IMR-90 (cell line): ENCODE data around the gene SIAH1. TPM values are rescaled to one million over a fixed set of nuclear protein-coding genes. Genes with fewer than 3 reads are reported as not detected.
"Not testable (repeated sequence)": the region's sequence is repeated elsewhere in the genome, so short reads cannot be mapped to it uniquely, and the experiment has no call there.

Experiments
- ATAC-seq: fragments of 200-7000 bp; cut with Tn5 transposase; 2 replicates; pipeline ENCODE4 v1.9.1; 2020; ENCODE audit warnings: low read depth, mild to moderate bottlenecking, moderate library complexity
- BruUV-seq: library from RNA; stranded (reverse); fragments of 400-500 nt; replicated peaks from 2 replicates; lab custom pipeline; 2021; lab: Mats Ljungman, UMichigan
- CTCF ChIA-PET: fragments of 300-600 bp; formaldehyde crosslinking; extraction: SDS; loops from one replicate; lab custom pipeline; 2021; ENCODE audit warnings: antibody characterized with exemption; lab: Yijun Ruan, JAX
- POLR2A ChIA-PET: fragments of 300-600 bp; sonication (Branson Sonifier 250); formaldehyde crosslinking; loops from one replicate; lab custom pipeline; 2022; ENCODE audit warnings: antibody characterized with exemption; ENCODE audit not compliant: unreplicated experiment; lab: Charles Lee
- DNase-seq: peaks from one replicate; pipeline ENCODE4 v3.0.0; 2013
- H2AFZ ChIP-seq: replicated peaks from 2 replicates; pipeline ENCODE3; 2013; ENCODE audit warnings: low read length, mild to moderate bottlenecking; ENCODE audit not compliant: poor library complexity
- H2AK5ac ChIP-seq: 2 replicates; pipeline ENCODE4 v1.6.1; 2013; ENCODE audit warnings: low read depth, low read length, inconsistent platforms
- H2AK9ac ChIP-seq: replicated peaks from 2 replicates; pipeline ENCODE3; 2013; ENCODE audit warnings: mild to moderate bottlenecking, low read depth, low read length, moderate library complexity; ENCODE audit not compliant: poor library complexity
- H2BK120ac ChIP-seq: 2 replicates; pipeline ENCODE4 v1.6.1; 2013; ENCODE audit warnings: low read depth, low read length, inconsistent platforms
- H2BK15ac ChIP-seq: 3 replicates; pipeline ENCODE4 v1.6.1; 2013; ENCODE audit warnings: low read depth, low read length, inconsistent platforms
- H2BK20ac ChIP-seq: 2 replicates; pipeline ENCODE4 v1.6.1; 2013; ENCODE audit warnings: low read depth, mild to moderate bottlenecking, inconsistent platforms, low read length, moderate library complexity
- H2BK5ac ChIP-seq: 2 replicates; pipeline ENCODE4 v1.6.1; 2013; ENCODE audit warnings: mild to moderate bottlenecking, low read depth, low read length, inconsistent platforms; ENCODE audit not compliant: poor library complexity, severe bottlenecking
- H3K14ac ChIP-seq: replicated peaks from 2 replicates; pipeline ENCODE4 v1.6.1; 2013; ENCODE audit warnings: low read depth, low read length, inconsistent platforms
- H3K18ac ChIP-seq: 2 replicates; pipeline ENCODE4 v1.6.1; 2013; ENCODE audit warnings: low read depth, low read length, control low read depth
- H3K23ac ChIP-seq: 2 replicates; pipeline ENCODE4 v1.6.1; 2013; ENCODE audit warnings: low read depth, low read length, inconsistent platforms
- H3K27ac ChIP-seq: 2 replicates; pipeline ENCODE4 v1.5.1; 2013; ENCODE audit warnings: mild to moderate bottlenecking, control low read depth, low read length; ENCODE audit not compliant: insufficient read depth
- H3K27me3 ChIP-seq: 2 replicates; pipeline ENCODE4 v1.6.1; 2013; ENCODE audit warnings: low read length; ENCODE audit not compliant: control insufficient read depth, insufficient read depth
- H3K36me3 ChIP-seq: 2 replicates; pipeline ENCODE4 v1.6.1; 2013; ENCODE audit warnings: low read length, mixed read lengths; ENCODE audit not compliant: control insufficient read depth, insufficient read depth
- H3K4ac ChIP-seq: 2 replicates; pipeline ENCODE4 v1.6.1; 2013; ENCODE audit warnings: low read depth, low read length, inconsistent platforms
- H3K4me1 ChIP-seq: 2 replicates; pipeline ENCODE4 v1.6.1; 2013; ENCODE audit warnings: low read length, mixed read lengths; ENCODE audit not compliant: control insufficient read depth, insufficient read depth
- H3K4me2 ChIP-seq: 2 replicates; pipeline ENCODE4 v1.6.1; 2013; ENCODE audit warnings: low read depth, mild to moderate bottlenecking, control low read depth, low read length, moderate library complexity
- H3K4me3 ChIP-seq: 2 replicates; pipeline ENCODE4 v1.5.1; 2013; ENCODE audit warnings: low read depth, mild to moderate bottlenecking, control low read depth, low read length, moderate library complexity; ENCODE audit not compliant: insufficient read depth
- H3K56ac ChIP-seq: 2 replicates; pipeline ENCODE4 v1.6.1; 2013; ENCODE audit warnings: low read length, inconsistent platforms; ENCODE audit not compliant: insufficient read depth; ENCODE audit errors: extremely low read depth
- H3K79me1 ChIP-seq, 2 experiments: 2 replicates each; pipeline ENCODE4 v1.6.1; 2013; ENCODE audit warnings: low read length in 2 of 2, inconsistent platforms in 1 of 2, low read depth in 1 of 2
- H3K9ac ChIP-seq: 2 replicates; pipeline ENCODE4 v1.6.1; 2013; ENCODE audit warnings: low read depth, low read length, control low read depth
- H3K9me1 ChIP-seq: 2 replicates; pipeline ENCODE4 v1.6.1; 2013; ENCODE audit warnings: low read length, inconsistent platforms; ENCODE audit not compliant: insufficient read depth
- H3K9me3 ChIP-seq: 2 replicates; pipeline ENCODE4 v1.6.1; 2013; ENCODE audit warnings: low read length; ENCODE audit not compliant: control insufficient read depth, insufficient read depth
- H4K20me1 ChIP-seq: 2 replicates; pipeline ENCODE4 v1.6.1; 2013; ENCODE audit warnings: low read length, inconsistent platforms; ENCODE audit not compliant: insufficient read depth
- H4K5ac ChIP-seq: 2 replicates; pipeline ENCODE4 v1.6.1; 2013; ENCODE audit warnings: mild to moderate bottlenecking, low read depth, low read length, control low read depth
- H4K8ac ChIP-seq, 2 experiments: 2 replicates each; pipeline ENCODE4 v1.6.1; 2013; ENCODE audit warnings: low read depth in 2 of 2, low read length in 2 of 2, control low read depth in 1 of 2, inconsistent platforms in 1 of 2
- H4K91ac ChIP-seq: 2 replicates; pipeline ENCODE4 v1.6.1; 2013; ENCODE audit warnings: low read depth, low read length, inconsistent platforms; ENCODE audit not compliant: insufficient read depth
- WGBS, 2 experiments: methylation state at CpG; one replicate each; pipeline versions ENCODE4 v1.1.5 to v1.1.7; 2013; ENCODE audit warnings: missing lambda C conversion rate in 2 of 2; ENCODE audit not compliant: insufficient read length in 1 of 2; ENCODE audit errors: extremely low coverage in 2 of 2; 5-methylcytosine and 5-hydroxymethylcytosine counted together
- dilution Hi-C: fragments of 300-500 bp; cut with HindIII; formaldehyde crosslinking; loops from one replicate; pipeline ENCODE4 v1.14.3; 2018; ENCODE audit warnings: low sequenced_read_pairs; ENCODE audit not compliant: unreplicated experiment
- in situ Hi-C: fragments of 300-500 bp; cut with MboI; formaldehyde crosslinking; loops from 3 replicates; pipeline ENCODE4 v1.14.3; 2019; ENCODE audit warnings: low sequenced_read_pairs, inconsistent platforms, mixed read lengths
- intact Hi-C: fragments of 100-400 bp; cut with micrococcal nuclease; formaldehyde crosslinking; loops from 2 replicates; pipeline ENCODE4 v1.10.0; 2022
- polyA plus RNA-seq, 3 experiments: library from polyadenylated mRNA; depleted of rRNA; stranded (reverse); fragments of >200 nt; gene quantifications; 2 replicates each; pipeline ENCODE4 v1.2.3, GENCODE V29; 2012; ENCODE audit warnings: low replicate concordance in 1 of 3
- total RNA-seq: library from RNA; depleted of rRNA; stranded (reverse); fragments of >200 nt; gene quantifications from 2 replicates; pipeline ENCODE4 v1.2.3, GENCODE V29; 2012

Gene SIAH1
- total and polyA plus RNA-seq, 2 of the 4 experiments (the other 2 are of a cell fraction): 10.3 to 17.7 TPM

DNA sequence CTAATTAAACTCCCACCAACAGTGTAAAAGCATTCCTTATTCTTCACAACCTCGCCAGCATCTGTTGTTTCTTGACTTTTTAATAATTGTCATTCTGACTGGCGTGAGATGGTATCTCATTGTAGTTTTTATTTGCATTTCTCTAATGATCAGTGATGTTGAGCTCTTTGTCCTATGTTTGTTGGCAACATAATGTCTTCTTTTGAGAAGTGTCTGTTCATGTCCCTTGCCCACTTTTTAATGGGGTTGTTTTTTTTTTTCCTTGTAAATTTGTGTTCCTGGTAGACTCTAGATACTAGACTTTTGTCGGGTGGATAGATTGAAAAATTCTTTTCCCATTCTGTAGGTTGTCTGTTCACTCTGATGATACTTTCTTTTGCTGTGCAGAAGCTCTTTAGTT, 71.3 kb downstream of the SIAH1 start:
- H3K4ac ChIP-seq, H2BK20ac ChIP-seq, H3K4me3 ChIP-seq, in situ Hi-C loops, H3K27me3 ChIP-seq, H4K91ac ChIP-seq, H3K23ac ChIP-seq, H3K4me2 ChIP-seq, H4K5ac ChIP-seq, POLR2A ChIA-PET, H3K27ac ChIP-seq, H2AK5ac ChIP-seq, H2BK15ac ChIP-seq, H3K9me1 ChIP-seq, H2BK5ac ChIP-seq, BruUV-seq, H3K4me1 ChIP-seq, ATAC-seq, H3K56ac ChIP-seq, H3K9ac ChIP-seq, dilution Hi-C loops, H4K8ac ChIP-seq, DNase-seq, H2AK9ac ChIP-seq, H2AFZ ChIP-seq, H3K18ac ChIP-seq, intact Hi-C loops, H2BK120ac ChIP-seq, CTCF ChIA-PET, H3K14ac ChIP-seq, H4K20me1 ChIP-seq: not testable (repeated sequence)
- Histone ChIP-seq H3K79me1 (peaks cover 25 to 34% of the 10 kb centered on the region in 2 experiments), H3K36me3 (peaks cover 15% of the 10 kb centered on the region), H3K9me3 (peaks cover 11% of the 10 kb centered on the region)
- WGBS, 2 experiments: no CpG with 5 or more reads among the region's 3 CpGs
